Upper lobe of left lung (tissue), 4 donors: Measurements from ENCODE around the gene ADH5.

Experiments
- CTCF ChIP-seq, 6 experiments: fragments of 450-650 bp in 4 of 6; fragments of 200-600 bp in 2 of 6; sonication (generic) in 2 of 6; IDR thresholded peaks; one replicate each; pipeline ENCODE4 v1.5.1; 2016 to 2019; ENCODE audit warnings: antibody characterized with exemption in 6 of 6
- EP300 ChIP-seq, 4 donors: sonication (generic); formaldehyde crosslinking; IDR thresholded peaks; one replicate each; pipeline ENCODE4 v1.5.1; 2017; ENCODE audit warnings: antibody characterized with exemption in 4 of 4, control low read depth in 2 of 4
- POLR2A ChIP-seq, 4 donors: fragments of 450-650 bp; IDR thresholded peaks; one replicate each; pipeline ENCODE4 v1.5.1; 2016 to 2017; ENCODE audit warnings: antibody characterized with exemption in 4 of 4, mild to moderate bottlenecking in 2 of 4
- POLR2AphosphoS5 ChIP-seq, 2 donors: sonication (generic); formaldehyde crosslinking; IDR thresholded peaks; one replicate each; pipeline ENCODE4 v1.5.1; 2017; ENCODE audit warnings: antibody characterized with exemption in 2 of 2

- no peak for TF ChIP-seq POLR2A (IDR thresholded peaks at IDR 0.05)
- no peak for TF ChIP-seq POLR2AphosphoS5 (IDR thresholded peaks at IDR 0.05)
- no peak for TF ChIP-seq CTCF (IDR thresholded peaks at IDR 0.05)
- TF ChIP-seq EP300 (IDR thresholded peaks at IDR 0.05), result no peak
These were observed 46.0 kb upstream of the ADH5 start for GRCh38 chr4:99134586-99134985.
